WERI-Rb-1 (cell line): Measurements from ENCODE around the gene FUT7.
A peak's percentile ranks its signal among the peaks of the same experiment; 100 is the strongest.
"Not testable (repeated sequence)": the region's sequence is repeated elsewhere in the genome, so short reads cannot be mapped to it uniquely, and the experiment has no call there.

Experiments used
- DNase-seq: peaks from one replicate; pipeline ENCODE4 v3.0.0-alpha.2; 2020
- H3K27ac ChIP-seq: fragments of 250-450 bp; sonication (Bioruptor Pico); 2 replicates; pipeline ENCODE4 v1.5.1; 2020; ENCODE audit warnings: mild to moderate bottlenecking, moderate library complexity
- H3K27me3 ChIP-seq: fragments of 250-450 bp; sonication (Bioruptor Pico); 2 replicates; pipeline ENCODE4 v1.5.1; 2021; ENCODE audit warnings: mild to moderate bottlenecking, low read depth, moderate library complexity; ENCODE audit not compliant: insufficient read depth, severe bottlenecking
- H3K36me3 ChIP-seq: fragments of 250-450 bp; sonication (Bioruptor Pico); 2 replicates; pipeline ENCODE4 v1.5.1; 2020; ENCODE audit warnings: mild to moderate bottlenecking, moderate library complexity
- H3K4me3 ChIP-seq: 2 replicates; pipeline ENCODE4 v1.5.1; 2011; ENCODE audit warnings: low read depth, mild to moderate bottlenecking, control low read depth, low read length
- H3K9me3 ChIP-seq: fragments of 250-450 bp; sonication (Bioruptor Pico); 2 replicates; pipeline ENCODE4 v1.5.1; 2021; ENCODE audit warnings: mild to moderate bottlenecking, moderate library complexity; ENCODE audit not compliant: severe bottlenecking
- CTCF ChIP-seq: IDR thresholded peaks from 2 replicates; pipeline ENCODE4 v1.5.1; 2011; ENCODE audit warnings: low read depth, mild to moderate bottlenecking, control low read depth, inconsistent platforms, low read length

The FUT7 gene

GRCh38 chr9:137008312-137008711 lies 23.6 kb downstream of the FUT7 start:
- H3K27me3 ChIP-seq, result no peaks in the 10 kb centered on the region
- H3K9me3 ChIP-seq, result peaks cover 2% of the 10 kb centered on the region
- DNase-seq, result no peak
- H3K36me3 ChIP-seq, result peaks cover 14% of the 10 kb centered on the region
- peak overlapping the region; percentile 29; the same call in 1 of the 2 replicates for H3K27ac ChIP-seq
- no peak for TF ChIP-seq CTCF
- H3K4me3 ChIP-seq, result no peak overlapping the region

- H3K27me3 ChIP-seq, result no peaks in the 10 kb centered on the region
- TF ChIP-seq CTCF, result no peak
- peaks cover 2% of the 10 kb centered on the region for H3K9me3 ChIP-seq
- H3K4me3 ChIP-seq, result no peak overlapping the region
- DNase-seq, result peak; percentile 58
- H3K27ac ChIP-seq, result peak overlapping the region; percentile 62
- peaks cover 14% of the 10 kb centered on the region for H3K36me3 ChIP-seq
Measured at GRCh38 chr9:137007816-137008270, 24.0 kb downstream of the FUT7 start.

GRCh38 chr9:137007108-137007815 lies 24.6 kb downstream of the FUT7 start:
- Histone ChIP-seq H3K9me3 (peaks cover 2% of the 10 kb centered on the region), H3K27ac (peak overlapping the region; percentile 62), H3K36me3 (peaks cover 11% of the 10 kb centered on the region), H3K27me3 (no peaks in the 10 kb centered on the region), H3K4me3 (no peak overlapping the region)
- no peak for TF ChIP-seq CTCF
- no peak for DNase-seq

- H3K36me3 ChIP-seq, result peaks cover 7% of the 10 kb centered on the region
- no peak for TF ChIP-seq CTCF
- DNase-seq, result no peak
- H3K4me3 ChIP-seq, result no peak overlapping the region
- H3K27ac ChIP-seq, result no peak overlapping the region
- no peaks in the 10 kb centered on the region for H3K27me3 ChIP-seq
- peaks cover 2% of the 10 kb centered on the region for H3K9me3 ChIP-seq
Measured at GRCh38 chr9:137006116-137007003, 25.5 kb downstream of the FUT7 start.

- peak; percentile 32; the same call in 1 of the 2 replicates for TF ChIP-seq CTCF
- not testable (repeated sequence) for H3K4me3 ChIP-seq, H3K27me3 ChIP-seq, H3K36me3 ChIP-seq, H3K9me3 ChIP-seq, H3K27ac ChIP-seq
- peak; percentile 55 for DNase-seq
Measured at GRCh38 chr9:137004285-137004684, 27.6 kb downstream of the FUT7 start.
